Measurements from ENCODE around the gene TXNDC8.

DNA sequence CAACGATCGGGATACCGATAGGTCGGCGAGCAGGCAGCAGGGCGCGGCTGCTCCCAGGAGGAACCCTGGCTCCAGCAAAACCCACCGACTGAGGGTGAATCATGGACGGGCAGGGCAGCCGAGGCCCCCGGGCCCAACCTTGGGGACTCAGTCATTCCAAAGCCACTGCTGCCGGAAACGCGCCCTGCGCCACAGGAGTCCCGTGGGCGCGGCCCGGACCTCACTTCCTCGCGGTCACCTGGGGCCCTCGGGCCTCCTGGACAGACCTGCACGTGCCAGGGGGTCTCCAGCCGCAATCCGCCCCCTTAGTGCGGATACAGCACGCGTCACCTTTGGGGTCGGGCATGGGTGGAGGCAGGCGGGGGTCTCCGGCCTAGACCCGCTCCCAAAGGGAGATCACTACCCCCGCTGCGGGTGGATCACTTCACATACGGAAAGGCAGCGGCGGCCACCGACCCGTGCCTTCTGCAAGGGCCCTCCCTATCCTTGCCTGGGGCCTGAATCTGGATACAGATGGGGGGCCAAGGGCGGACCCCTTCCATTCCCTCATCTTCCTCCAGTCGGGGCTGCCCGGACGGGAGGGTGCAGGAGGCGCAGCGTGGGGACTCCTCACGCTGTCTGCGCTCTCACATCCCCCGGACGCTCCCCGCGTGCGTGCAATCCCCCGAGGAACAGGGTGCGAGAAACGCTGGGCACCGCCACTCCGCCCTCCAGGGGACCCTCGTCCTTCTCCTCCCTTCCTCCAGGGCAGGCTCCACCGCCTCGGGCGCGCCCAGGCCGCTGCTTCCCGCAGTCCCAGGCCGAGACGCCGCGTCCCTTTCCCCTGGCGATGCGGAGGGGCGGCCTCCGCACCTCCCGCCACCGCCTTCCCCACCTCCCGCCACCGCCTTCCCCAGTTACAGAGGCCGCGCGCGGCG is 81.9 kb downstream of the TXNDC8 start:
- TF ChIP-seq, protein P1, sequence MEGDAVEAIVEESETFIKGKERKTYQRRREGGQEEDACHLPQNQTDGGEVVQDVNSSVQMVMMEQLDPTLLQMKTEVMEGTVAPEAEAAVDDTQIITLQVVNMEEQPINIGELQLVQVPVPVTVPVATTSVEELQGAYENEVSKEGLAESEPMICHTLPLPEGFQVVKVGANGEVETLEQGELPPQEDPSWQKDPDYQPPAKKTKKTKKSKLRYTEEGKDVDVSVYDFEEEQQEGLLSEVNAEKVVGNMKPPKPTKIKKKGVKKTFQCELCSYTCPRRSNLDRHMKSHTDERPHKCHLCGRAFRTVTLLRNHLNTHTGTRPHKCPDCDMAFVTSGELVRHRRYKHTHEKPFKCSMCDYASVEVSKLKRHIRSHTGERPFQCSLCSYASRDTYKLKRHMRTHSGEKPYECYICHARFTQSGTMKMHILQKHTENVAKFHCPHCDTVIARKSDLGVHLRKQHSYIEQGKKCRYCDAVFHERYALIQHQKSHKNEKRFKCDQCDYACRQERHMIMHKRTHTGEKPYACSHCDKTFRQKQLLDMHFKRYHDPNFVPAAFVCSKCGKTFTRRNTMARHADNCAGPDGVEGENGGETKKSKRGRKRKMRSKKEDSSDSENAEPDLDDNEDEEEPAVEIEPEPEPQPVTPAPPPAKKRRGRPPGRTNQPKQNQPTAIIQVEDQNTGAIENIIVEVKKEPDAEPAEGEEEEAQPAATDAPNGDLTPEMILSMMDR (IDR thresholded peaks at IDR 0.05), result peak in 1 of 6 experiments; percentile 12
- TF ChIP-seq POLR2A (IDR thresholded peaks at IDR 0.05), result peak in 3 of 4 donors; percentile 42 to 64 (median 44)
